Measurements from ENCODE around the gene KLF17. TPM values are rescaled to one million over a fixed set of nuclear protein-coding genes. Genes with fewer than 3 reads are reported as not detected.

Gene KLF17
- polyA plus RNA-seq, 1 donor (not counting 4 experiments of a cell fraction or from before 2014, with no cell fraction given) = not detected

DNA sequence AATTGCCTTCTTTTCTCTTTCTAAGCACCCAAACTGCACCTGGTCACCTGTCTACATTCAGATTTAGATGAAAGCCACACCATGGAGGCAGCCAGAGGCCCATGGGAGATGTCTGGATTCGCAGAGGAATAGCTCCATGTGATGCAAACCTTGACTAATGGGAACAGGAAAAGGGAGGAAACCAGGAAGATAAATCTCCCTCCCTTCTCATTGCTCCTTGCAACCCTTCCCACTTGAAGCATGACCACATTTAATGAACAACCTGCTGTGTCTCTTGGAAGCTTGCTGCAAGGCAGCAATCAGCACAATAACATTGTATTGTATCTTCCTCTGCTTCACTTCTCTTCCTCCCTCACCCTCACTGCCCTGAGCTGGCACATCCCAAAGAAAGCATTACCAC is 42.6 kb upstream of the KLF17 start:
- H4K20me1 ChIP-seq (ENCODE audit: control insufficient read depth, extremely low read depth, insufficient read depth, low read length) = no peaks in the 10 kb centered on the region
- H3K4me2 ChIP-seq (ENCODE audit: control insufficient read depth, extremely low read depth, insufficient read depth, low read depth, low read length) = no peak overlapping the region
- no peaks in the 10 kb centered on the region for H3K79me2 ChIP-seq (ENCODE audit: control insufficient read depth, insufficient read depth, low read length)
- no peaks in the 10 kb centered on the region for H3K9me1 ChIP-seq (ENCODE audit: control insufficient read depth, extremely low read depth, insufficient read depth, low read length)
- no peak for DNase-seq (ENCODE audit: low read depth, low spot score)
- no peaks in the 10 kb centered on the region for H3K4me1 ChIP-seq (ENCODE audit: control insufficient read depth, extremely low read depth, insufficient read depth, low read length)
- dilution Hi-C loops (cut with MboI; ENCODE audit: extremely low pct_ligation_motif_present, low sequenced_read_pairs) = no loop called here
- no peaks in the 10 kb centered on the region for H3K9me3 ChIP-seq (ENCODE audit: control insufficient read depth, low read depth, low read length)
- FAIRE-seq = peak; percentile 46
- H3K9ac ChIP-seq (ENCODE audit: control insufficient read depth, extremely low read depth, insufficient read depth, low read length) = no peak overlapping the region
- no peaks in the 10 kb centered on the region for H3K27me3 ChIP-seq (ENCODE audit: control insufficient read depth, extremely low read depth, insufficient read depth, low read length)
- no peaks in the 10 kb centered on the region for H3K36me3 ChIP-seq (ENCODE audit: control insufficient read depth in 2 of 2, extremely low read depth in 1 of 2, insufficient read depth in 2 of 2, low read length in 2 of 2)
- no peak overlapping the region for H3K4me3 ChIP-seq (ENCODE audit: control insufficient read depth in 2 of 3, extremely low read depth in 1 of 3, insufficient read depth in 2 of 3, low read depth in 1 of 3, low read length in 3 of 3)
- no peak for TF ChIP-seq EZH2 (IDR thresholded peaks at IDR 0.05; ENCODE audit: low read length)
- TF ChIP-seq, protein P1, sequence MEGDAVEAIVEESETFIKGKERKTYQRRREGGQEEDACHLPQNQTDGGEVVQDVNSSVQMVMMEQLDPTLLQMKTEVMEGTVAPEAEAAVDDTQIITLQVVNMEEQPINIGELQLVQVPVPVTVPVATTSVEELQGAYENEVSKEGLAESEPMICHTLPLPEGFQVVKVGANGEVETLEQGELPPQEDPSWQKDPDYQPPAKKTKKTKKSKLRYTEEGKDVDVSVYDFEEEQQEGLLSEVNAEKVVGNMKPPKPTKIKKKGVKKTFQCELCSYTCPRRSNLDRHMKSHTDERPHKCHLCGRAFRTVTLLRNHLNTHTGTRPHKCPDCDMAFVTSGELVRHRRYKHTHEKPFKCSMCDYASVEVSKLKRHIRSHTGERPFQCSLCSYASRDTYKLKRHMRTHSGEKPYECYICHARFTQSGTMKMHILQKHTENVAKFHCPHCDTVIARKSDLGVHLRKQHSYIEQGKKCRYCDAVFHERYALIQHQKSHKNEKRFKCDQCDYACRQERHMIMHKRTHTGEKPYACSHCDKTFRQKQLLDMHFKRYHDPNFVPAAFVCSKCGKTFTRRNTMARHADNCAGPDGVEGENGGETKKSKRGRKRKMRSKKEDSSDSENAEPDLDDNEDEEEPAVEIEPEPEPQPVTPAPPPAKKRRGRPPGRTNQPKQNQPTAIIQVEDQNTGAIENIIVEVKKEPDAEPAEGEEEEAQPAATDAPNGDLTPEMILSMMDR (optimal IDR thresholded peaks at IDR 0.05 in 1 of 3, IDR thresholded peaks at IDR 0.05 in 1 of 3, conservative IDR thresholded peaks at IDR 0.05 in 1 of 3; ENCODE audit: extremely low read depth in 1 of 3, insufficient read depth in 2 of 3, low read length in 3 of 3) = no peak
- H3K27ac ChIP-seq (ENCODE audit: control insufficient read depth, insufficient read depth, low read length) = no peak overlapping the region
- no peak overlapping the region for H2AFZ ChIP-seq (ENCODE audit: control insufficient read depth, low read length)

DNA sequence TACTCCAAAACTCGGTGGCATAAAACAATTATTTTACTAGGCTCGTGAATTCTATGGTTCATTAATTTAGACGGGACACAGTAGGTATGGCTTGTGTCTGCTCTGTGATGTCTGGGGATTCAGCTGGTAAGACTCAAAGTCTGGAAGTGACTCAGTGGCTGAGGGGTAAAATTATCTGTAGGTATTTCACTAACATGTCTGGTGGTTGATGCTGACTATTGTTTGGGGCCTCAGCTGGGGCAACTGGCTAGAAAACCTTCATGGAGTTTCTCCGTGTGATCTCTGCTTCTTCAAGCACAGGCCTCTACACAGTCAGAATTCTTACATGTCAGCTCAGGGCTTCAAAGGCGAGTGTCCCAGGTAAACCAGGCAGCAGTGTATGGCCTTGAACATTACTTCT is 41.2 kb upstream of the KLF17 start:
- Histone ChIP-seq H2AFZ (ENCODE audit: control insufficient read depth, low read length) (no peak overlapping the region), H3K27me3 (ENCODE audit: control insufficient read depth, extremely low read depth, insufficient read depth, low read length) (no peaks in the 10 kb centered on the region), H3K4me1 (ENCODE audit: control insufficient read depth, extremely low read depth, insufficient read depth, low read length) (no peaks in the 10 kb centered on the region), H3K9me3 (ENCODE audit: control insufficient read depth, low read depth, low read length) (no peaks in the 10 kb centered on the region), H3K4me3 (ENCODE audit: control insufficient read depth in 2 of 3, extremely low read depth in 1 of 3, insufficient read depth in 2 of 3, low read depth in 1 of 3, low read length in 3 of 3) (no peak overlapping the region), H3K9ac (ENCODE audit: control insufficient read depth, extremely low read depth, insufficient read depth, low read length) (no peak overlapping the region), H3K36me3 (ENCODE audit: control insufficient read depth in 2 of 2, extremely low read depth in 1 of 2, insufficient read depth in 2 of 2, low read length in 2 of 2) (no peaks in the 10 kb centered on the region), H3K27ac (ENCODE audit: control insufficient read depth, insufficient read depth, low read length) (no peak overlapping the region), H3K9me1 (ENCODE audit: control insufficient read depth, extremely low read depth, insufficient read depth, low read length) (no peaks in the 10 kb centered on the region), H3K4me2 (ENCODE audit: control insufficient read depth, extremely low read depth, insufficient read depth, low read depth, low read length) (no peak overlapping the region), H3K79me2 (ENCODE audit: control insufficient read depth, insufficient read depth, low read length) (no peaks in the 10 kb centered on the region), H4K20me1 (ENCODE audit: control insufficient read depth, extremely low read depth, insufficient read depth, low read length) (no peaks in the 10 kb centered on the region)
- DNase-seq (ENCODE audit: low read depth, low spot score) (no peak), FAIRE-seq (no peak)
- dilution Hi-C loops (cut with MboI; ENCODE audit: extremely low pct_ligation_motif_present, low sequenced_read_pairs) = no loop called here
- TF ChIP-seq, protein P1 (optimal IDR thresholded peaks at IDR 0.05 in 1 of 3, IDR thresholded peaks at IDR 0.05 in 1 of 3, conservative IDR thresholded peaks at IDR 0.05 in 1 of 3; ENCODE audit: extremely low read depth in 1 of 3, insufficient read depth in 2 of 3, low read length in 3 of 3) = no peak
- no peak for TF ChIP-seq EZH2 (IDR thresholded peaks at IDR 0.05; ENCODE audit: low read length)
